ENCODE measurements around the gene LGALS4.
"Not testable (repeated sequence)": the region's sequence is repeated elsewhere in the genome, so short reads cannot be mapped to it uniquely, and the experiment has no call there.

LGALS4 gene

DNA sequence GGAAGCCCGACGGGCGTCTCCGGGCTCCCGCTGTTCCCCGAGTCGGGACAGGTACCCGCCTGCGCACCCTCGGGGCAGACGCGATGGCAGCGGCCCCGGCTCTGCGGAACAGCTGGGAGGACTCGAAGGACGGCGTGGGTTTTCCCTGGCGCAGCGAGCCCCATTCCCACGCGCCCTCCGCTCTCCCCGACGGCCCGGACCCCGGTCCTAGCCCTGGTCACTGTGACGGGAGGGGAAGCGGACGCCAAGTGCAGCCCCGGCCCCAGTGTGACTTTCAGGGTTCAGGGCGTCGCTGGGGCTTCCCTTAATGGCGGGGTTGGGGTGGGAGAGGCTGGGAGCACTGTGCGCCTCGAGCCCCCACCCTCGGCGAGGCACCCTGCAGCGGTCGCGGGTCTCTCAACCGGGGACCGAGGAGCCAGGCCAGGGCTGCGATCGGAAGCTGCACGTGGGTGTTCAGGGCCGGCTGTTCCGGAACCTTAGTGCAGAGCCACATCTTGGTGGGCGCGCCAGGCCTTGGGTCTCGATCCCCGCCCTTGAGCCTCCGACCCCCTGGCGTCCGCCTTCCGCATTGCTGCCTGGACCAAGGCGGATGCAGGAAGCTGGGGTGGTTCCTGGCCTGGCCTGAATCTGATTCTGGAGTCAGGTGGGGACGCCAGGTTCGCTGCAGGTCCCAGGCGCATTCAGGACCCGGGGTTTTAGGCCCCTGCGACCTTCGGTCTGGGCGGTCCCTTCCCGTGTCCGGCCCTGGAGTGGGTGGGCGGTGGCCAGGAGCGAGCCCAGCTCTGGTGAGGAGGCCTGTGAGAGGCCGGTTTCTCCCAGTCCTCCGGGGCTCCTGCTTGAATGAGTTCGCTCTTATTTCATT is 20.3 kb downstream of the LGALS4 start:
- no peak for DNase-seq

DNA sequence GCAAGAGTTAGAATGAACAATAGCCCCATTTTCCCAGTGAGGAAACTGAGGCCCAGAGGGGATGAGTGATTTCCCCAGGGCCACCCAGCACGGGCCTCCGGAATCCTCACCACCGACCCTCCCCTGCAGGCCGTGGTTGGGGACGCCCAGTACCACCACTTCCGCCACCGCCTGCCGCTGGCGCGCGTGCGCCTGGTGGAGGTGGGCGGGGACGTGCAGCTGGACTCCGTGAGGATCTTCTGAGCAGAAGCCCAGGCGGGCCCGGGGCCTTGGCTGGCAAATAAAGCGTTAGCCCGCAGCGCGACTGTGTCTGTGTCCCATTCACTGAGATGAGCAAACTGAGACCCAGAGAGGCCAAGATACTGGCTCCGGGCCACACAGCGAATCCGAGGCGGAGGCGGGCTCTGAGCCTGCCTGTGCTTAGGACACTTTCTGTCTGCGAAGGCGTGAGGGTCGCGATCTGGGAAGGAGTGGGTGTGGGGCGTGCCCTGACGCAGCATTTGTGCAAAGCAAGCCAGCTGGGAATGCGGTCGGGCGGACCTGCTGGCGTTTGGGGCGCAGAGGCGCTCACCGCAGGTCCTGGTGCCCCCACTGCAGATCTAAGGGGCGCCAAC is 21.2 kb downstream of the LGALS4 start:
- DNase-seq = not testable (repeated sequence)

DNA sequence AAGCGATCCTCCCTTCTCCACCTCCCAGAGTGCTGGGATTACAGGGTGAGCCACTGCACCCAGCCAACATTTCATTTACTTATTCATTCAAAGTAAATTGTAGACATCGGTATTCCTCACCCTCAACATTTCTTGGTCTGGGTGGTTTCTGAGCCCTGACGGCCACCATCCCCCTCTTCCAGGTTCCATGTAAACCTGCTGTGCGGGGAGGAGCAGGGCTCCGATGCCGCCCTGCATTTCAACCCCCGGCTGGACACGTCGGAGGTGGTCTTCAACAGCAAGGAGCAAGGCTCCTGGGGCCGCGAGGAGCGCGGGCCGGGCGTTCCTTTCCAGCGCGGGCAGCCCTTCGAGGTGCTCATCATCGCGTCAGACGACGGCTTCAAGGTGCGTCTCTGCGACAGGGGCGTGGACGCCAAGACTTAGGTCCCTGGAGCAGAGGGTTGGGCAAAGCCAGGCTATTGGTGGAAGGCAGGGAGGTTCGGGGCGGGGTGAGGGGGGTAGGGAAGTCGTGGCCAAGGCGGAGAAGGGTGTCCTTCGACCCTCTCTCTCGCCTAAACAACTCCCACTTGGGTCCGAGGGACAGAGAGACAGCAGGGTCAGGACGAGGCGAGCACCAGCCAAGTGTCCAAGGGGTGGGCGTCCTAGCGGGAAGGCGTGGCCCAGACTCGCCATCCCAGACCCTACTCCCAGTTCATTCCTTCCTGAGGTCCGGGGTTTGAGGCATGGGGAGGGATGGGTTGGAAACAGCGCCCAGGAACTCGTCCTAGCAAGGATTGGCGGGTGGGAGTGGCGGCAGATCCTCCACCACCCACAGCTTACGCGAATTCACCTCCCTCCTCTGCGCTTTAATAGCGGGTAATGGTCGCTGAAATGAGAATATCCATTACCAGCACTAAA is 22.0 kb downstream of the LGALS4 start:
- not testable (repeated sequence) for DNase-seq

DNA sequence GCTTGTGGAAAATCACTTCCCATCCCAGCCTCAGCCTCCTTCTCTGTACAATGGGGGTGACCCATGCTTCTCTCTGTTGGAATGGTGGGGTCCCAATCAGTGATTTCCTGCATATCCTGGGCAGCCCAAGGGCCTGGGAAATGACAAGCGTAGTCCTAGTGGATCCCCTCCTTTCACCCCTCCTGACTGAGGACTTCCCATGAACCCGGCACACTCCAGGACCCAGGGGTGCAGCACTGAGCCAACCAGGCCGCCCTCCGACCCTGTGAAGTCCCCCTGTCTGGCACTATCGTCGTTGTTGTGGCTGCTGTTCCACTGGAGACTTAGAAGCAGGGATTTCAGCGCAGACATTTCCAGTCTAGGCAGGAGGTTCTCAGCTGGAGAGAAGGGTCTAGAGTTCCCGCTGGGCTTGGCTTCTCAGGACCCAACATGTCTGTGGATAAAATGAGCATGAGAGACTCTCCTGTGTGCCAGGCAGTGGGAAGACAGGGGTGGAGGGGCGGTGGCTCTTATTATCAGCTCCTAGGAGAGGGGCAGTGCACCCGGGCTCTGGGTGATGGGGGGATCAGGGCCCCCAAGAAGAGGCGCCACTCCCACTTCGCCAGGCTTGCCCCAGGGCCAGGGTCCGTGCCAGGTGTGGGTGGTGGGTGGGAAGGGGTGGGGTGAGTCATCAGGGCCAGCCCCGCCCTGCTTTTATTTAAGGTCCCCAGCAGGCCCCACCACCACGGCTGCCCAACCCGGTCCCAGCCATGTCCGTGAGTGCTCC is 24.1 kb downstream of the LGALS4 start, which contains the start of gene LGALS7B:
TSS of gene LGALS7B (plus strand) at position 723 of the 766 bp plus-strand sequence. CDS start at position 750, 27 bp downstream.
- DNase-seq = no peak

DNA sequence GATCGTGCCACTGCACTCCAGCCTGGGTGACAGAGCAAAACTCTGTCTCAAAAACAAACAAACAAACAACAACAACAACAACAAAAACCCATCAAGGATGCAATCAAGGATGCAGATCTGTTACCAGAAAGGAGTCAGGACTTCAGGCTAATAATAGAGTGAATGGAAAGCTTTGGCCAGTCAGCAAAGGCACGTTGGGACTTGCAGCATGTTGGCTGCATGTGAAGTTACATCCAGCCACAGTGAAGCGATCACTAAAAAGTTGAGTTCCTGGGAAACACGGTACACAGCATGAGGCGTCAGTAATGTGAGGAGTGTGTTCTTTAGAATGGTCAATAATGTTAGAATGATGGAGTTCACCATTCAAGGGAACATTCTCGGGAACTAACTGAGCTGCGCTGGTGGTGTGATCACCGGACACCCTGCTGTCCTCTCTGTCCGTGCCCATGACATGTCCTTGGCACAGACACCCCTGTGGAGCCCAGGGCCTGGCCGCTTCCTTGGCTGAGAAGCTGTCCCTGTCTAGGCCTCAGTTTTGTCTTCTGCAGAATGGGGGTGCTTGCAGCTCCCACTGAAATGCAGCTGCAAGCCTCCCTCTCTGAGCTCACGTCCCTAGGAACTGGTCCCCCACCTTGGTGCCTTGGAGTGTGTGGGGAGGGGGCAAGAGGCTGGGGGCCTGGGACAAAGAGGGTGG is 26.0 kb downstream of the LGALS4 start:
- DNase-seq = no peak

DNA sequence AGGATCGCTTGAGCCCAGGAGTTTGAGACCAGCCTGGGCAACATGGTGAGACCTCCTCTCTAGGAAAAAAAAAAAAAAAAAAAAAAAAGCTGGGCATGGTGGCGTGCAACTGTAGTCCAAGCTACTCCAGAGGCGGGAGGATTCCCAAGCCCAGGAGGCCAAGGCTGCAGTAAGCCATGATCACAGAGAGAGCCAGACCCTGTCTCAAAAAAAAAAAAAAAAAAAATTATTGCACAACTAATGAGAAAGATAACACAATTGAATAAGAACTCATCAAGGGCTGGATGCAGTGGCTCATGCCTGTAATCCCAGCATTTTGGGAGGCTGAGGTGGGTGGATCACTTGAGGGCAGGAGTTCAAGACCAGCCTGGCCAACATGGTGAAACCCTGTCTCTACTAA is 26.7 kb downstream of the LGALS4 start:
- not testable (repeated sequence) for DNase-seq

DNA sequence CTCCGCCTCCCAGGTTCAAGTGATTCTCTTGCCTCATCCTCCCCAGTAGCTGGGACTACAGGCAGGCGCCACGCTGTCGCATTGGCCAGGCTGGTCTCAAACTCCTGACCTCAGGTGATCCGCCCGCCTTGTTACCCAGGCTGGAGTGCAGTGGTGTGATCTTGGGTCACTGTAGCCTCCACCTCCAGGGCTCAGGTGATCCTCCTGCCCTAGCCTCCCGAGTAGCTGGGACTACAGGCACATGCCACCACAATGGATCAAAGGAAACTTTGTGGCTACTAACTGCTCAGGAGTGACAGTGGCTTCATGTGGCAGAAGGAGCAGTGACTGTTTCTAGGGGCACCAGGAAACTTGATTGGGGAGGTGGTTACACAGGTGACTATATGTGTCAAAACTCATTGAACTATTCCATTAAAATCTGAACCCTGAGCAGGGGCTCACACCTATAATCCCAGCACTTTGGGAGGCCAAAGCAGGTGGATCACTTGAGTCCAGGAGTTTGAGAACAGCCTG is 27.5 kb downstream of the LGALS4 start:
- no peak for DNase-seq

DNA sequence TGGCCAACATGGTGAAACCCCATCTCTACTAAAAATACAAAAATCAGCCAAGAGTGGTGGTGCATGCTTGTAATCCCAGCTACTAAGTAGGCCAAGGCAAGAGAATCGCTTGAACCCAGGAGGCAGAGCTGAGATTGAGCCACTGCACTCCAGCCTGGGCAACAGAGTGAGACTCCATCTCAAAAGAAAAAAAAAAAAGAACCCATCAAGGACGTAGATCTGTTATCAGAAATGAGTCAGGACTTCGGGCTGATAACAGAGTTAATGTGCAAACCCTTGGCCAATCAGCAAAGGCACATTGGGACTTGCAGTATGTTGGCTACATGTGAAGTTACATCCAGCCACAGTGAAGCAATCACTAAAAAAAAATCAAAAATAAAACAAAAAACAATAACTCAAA is 28.5 kb downstream of the LGALS4 start:
- no peak for DNase-seq

DNA sequence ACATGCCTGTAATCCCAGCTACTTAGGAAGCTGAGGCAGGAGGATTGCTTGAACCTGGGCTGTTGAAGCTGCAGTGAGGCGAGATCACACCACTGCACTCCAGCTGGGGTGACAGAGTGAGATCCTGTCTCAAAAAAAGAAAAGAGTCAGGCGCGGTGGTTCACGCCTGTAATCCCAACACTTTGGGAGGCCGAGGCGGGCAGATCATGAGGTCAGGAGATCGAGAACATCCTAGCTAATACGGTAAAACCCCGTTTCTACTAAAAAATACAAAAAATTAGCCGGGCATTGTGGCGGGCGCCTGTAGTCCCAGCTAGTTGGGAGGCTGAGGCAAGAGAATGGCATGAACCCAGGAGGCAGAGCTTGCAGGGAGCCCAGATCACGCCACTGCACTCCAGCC is 30.5 kb downstream of the LGALS4 start:
- not testable (repeated sequence) for DNase-seq

DNA sequence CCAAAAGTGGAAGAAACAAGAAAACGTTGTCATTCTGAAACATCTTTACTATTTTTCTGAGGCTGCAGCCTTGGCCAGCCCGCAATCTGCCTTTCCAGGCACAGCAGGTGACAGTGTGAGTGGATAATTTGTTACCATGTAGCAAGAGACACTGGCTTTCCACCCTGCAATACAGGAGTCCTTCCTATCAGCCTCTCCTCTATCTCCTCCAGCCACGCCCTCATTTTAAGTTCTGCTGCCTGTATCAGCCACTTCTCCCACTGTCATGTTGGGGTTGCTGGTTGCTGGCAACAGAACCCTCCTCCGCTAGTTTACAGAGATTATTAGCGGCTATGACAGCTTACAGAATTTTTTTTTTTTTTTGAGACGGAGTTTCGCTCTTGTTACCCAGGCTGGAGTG is 31.7 kb downstream of the LGALS4 start:
- no peak for DNase-seq

DNA sequence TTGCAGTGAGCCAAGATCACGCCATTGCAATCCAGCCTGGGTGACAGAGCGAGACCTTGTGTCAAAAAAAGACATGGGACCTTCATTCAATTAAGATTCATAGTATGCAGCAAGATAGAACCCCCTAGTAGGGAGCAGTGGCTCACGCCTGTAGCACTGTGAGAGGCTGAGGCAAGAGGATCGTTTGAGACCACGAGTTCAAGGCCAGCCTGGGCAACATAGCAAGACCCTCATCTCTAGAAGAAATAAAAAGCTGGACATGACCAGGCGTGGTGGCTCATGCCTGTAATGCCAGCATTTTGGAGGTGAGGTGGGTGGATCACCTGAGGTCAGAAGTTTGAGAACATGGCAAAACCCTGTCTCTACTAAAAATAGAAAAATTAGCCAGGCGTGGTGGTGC is 32.3 kb downstream of the LGALS4 start:
- DNase-seq = no peak

DNA sequence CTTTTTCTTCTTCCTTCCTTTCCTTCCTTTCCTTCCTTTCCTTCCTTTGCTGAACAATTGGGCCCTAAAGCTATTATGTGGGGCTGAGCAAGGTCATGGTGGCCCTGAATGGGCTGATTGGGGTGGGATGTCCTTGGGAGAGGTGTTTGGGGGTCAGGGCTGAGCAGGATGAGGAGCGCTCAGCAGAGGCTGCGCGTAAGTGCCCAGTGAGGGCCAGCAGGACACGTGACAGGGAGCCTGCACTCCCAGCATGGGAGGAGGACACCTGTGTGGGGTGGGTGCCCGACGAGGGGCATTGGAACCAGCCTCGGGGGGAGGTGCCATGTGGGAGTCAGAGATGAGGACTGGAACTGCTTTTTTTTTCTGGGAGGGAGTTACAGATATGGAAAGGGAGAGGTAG is 34.0 kb downstream of the LGALS4 start:
- DNase-seq = no peak

DNA sequence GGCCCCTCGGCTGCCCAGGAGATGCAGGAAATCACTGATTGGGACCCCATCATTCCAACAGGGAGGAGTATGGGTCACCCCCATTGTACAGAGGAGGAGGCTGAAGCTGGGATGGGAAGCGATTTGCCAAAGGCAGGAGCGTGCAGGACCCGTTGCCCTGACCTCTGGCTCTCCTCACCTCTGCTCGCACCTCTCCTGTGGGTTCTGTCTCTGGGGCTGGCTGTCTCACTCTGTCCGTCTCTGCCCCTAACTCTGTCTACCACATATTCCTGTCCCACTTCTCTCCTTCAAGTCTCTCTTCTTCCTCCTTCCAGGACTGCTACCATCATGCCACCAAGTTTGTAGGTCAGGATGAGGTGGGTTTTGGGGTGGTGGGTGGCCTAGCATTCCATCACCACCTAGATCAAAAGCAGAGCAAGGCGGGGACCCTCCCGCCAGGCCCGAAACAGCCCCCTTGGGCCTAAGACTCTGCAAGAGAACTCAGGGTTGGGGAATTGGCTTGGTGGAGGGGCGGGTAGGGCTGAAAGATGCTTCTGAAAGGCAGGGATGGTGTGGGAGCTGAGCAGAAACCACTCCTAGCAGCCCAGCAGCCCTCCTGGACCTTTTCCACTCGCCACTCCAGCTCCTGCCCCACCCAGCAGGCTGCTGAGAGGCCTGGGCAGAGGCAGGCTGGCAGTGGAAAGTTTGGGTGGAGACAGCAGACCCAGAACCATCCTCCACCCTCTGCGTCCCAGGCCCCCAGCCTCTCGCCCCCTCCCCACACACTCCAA is 38.4 kb downstream of the LGALS4 start:
- DNase-seq = no peak

DNA sequence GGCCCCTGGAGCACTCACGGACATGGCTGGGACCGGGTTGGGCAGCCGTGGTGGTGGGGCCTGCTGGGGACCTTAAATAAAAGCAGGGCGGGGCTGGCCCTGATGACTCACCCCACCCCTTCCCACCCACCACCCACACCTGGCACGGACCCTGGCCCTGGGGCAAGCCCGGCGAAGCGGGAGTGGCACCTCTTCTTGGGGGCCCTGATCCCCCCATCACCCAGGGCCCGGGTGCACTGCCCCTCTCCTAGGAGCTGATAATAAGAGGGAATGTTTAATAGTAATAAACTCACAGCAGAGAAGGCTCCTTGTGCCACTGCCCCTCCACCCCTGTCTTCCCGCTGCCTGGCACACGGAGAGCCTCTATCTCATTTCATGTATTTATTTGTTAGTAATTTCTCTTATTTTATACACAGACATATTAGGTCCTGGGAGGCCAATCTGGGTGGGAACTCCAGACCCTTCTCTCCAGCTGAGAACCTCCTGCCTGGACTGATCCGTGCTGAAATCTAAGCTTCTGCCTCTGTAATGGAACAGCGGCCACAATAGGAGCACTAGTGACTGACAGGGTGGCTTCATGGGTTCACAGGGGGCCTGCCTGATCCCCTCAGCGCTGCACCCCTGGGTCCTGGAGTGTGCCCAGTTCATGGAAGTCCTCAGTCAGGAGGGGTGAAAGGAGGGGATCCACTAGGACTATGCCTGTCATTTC is 39.1 kb downstream of the LGALS4 start, which contains the start of gene LGALS7:
TSS of gene LGALS7 (minus strand) at position 49 of the 709 bp plus-strand sequence. CDS start at position 24, 25 bp downstream.
- DNase-seq = no peak

DNA sequence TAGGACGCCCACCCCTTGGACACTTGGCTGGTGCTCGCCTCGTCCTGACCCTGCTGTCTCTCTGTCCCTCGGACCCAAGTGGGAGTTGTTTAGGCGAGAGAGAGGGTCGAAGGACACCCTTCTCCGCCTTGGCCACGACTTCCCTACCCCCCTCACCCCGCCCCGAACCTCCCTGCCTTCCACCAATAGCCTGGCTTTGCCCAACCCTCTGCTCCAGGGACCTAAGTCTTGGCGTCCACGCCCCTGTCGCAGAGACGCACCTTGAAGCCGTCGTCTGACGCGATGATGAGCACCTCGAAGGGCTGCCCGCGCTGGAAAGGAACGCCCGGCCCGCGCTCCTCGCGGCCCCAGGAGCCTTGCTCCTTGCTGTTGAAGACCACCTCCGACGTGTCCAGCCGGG is 41.2 kb downstream of the LGALS4 start:
- not testable (repeated sequence) for DNase-seq

DNA sequence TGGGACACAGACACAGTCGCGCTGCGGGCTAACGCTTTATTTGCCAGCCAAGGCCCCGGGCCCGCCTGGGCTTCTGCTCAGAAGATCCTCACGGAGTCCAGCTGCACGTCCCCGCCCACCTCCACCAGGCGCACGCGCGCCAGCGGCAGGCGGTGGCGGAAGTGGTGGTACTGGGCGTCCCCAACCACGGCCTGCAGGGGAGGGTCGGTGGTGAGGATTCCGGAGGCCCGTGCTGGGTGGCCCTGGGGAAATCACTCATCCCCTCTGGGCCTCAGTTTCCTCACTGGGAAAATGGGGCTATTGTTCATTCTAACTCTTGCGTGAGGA is 41.8 kb downstream of the LGALS4 start:
- DNase-seq = not testable (repeated sequence)

DNA sequence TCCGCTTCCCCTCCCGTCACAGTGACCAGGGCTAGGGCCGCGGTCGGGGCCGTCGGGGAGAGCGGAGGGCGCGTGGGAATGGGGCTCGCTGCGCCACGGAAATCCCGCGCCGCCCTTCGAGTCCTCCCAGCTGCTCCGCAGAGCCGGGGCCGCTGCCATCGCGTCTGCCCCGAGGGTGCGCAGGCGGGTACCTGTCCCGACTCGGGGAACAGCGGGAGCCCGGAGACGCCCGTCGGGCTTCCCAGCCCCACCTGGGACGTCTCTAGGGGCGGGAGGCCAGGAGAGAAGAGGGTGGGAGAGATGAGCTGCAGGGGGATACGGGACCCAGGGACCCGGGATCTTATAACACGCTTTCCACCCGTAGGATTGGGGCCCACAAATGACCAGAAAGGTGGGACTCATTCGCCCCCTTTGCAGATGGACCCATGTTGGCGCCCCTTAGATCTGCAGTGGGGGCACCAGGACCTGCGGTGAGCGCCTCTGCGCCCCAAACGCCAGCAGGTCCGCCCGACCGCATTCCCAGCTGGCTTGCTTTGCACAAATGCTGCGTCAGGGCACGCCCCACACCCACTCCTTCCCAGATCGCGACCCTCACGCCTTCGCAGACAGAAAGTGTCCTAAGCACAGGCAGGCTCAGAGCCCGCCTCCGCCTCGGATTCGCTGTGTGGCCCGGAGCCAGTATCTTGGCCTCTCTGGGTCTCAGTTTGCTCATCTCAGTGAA is 42.4 kb downstream of the LGALS4 start:
- DNase-seq = not testable (repeated sequence)

DNA sequence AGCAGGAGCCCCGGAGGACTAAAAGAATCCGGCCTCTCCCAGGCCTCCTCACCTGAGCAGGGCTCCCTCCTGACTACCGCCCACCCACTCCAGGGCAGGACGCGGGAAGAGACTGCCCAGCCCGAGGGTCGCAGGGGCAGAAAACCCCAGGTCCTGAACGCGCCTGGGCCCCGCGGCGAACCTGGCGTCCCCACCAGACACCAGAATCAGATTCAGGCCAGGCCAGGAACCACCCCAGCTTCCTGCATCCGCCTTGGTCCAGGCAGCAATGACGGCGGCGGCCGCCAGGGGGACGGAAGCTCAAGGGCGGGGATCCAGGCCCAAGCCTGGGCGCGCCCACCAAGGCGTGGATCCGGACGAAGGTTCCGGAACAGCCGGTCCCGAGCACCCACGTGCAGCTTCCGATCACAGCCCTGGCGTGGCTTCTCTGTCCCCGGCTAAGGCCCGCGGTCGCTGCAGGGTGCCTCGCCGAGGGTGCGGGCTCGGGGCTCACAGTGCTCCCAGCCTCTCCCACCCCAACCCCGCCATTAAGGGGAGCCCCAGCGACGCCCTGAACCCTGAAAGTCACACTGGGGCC is 43.0 kb downstream of the LGALS4 start:
- no peak for DNase-seq

Measured in SHP77 (cell line).